GM23248 (cell line): Measurements from ENCODE around the gene ZNHIT1. TPM values are rescaled to one million over a fixed set of nuclear protein-coding genes. Genes with fewer than 3 reads are reported as not detected.
"Not testable (repeated sequence)": the region's sequence is repeated elsewhere in the genome, so short reads cannot be mapped to it uniquely, and the experiment has no call there.

Experiments used
- DNase-seq: peaks from one replicate; pipeline ENCODE4 v3.0.0-alpha.2; 2015
- H2AFZ ChIP-seq: fragments of 200-600 bp; sonication (generic); 2 replicates; pipeline ENCODE4 v1.6.1; 2016; ENCODE audit warnings: antibody characterized with exemption
- H3F3A ChIP-seq: fragments of 200-600 bp; sonication (generic); 2 replicates; pipeline ENCODE4 v1.6.1; 2016; ENCODE audit warnings: mild to moderate bottlenecking, antibody characterized with exemption, mixed run types; ENCODE audit not compliant: insufficient read depth
- H3K27ac ChIP-seq: fragments of 200-600 bp; sonication (generic); 2 replicates; pipeline ENCODE4 v1.5.1; 2016; ENCODE audit warnings: mild to moderate bottlenecking
- H3K27me3 ChIP-seq: fragments of 200-600 bp; sonication (generic); replicated peaks from 2 replicates; pipeline ENCODE4 v1.6.1; 2016; ENCODE audit warnings: mild to moderate bottlenecking; ENCODE audit not compliant: insufficient read depth
- H3K36me3 ChIP-seq: fragments of 200-600 bp; sonication (generic); 2 replicates; pipeline ENCODE4 v1.6.1; 2016; ENCODE audit warnings: low read depth, mild to moderate bottlenecking
- H3K4me1 ChIP-seq: fragments of 200-600 bp; sonication (generic); 2 replicates; pipeline ENCODE4 v1.6.1; 2016; ENCODE audit warnings: mild to moderate bottlenecking; ENCODE audit not compliant: insufficient read depth
- H3K4me2 ChIP-seq: fragments of 200-600 bp; sonication (generic); one replicate; pipeline ENCODE4 v1.6.1; 2016; ENCODE audit warnings: mild to moderate bottlenecking; ENCODE audit not compliant: unreplicated experiment
- H3K4me3 ChIP-seq: fragments of 200-600 bp; sonication (generic); 2 replicates; pipeline ENCODE4 v1.5.1; 2016; ENCODE audit warnings: mild to moderate bottlenecking
- H3K79me2 ChIP-seq: fragments of 200-600 bp; sonication (generic); 2 replicates; pipeline ENCODE4 v1.6.1; 2016; ENCODE audit warnings: mild to moderate bottlenecking; ENCODE audit not compliant: insufficient read depth
- H3K9ac ChIP-seq: fragments of 200-600 bp; sonication (generic); 2 replicates; pipeline ENCODE4 v1.6.1; 2016; ENCODE audit warnings: mild to moderate bottlenecking
- H3K9me2 ChIP-seq: fragments of 200-600 bp; sonication (generic); 2 replicates; pipeline ENCODE4 v1.6.1; 2016; ENCODE audit warnings: mixed run types, mild to moderate bottlenecking, moderate library complexity; ENCODE audit not compliant: insufficient read depth
- H3K9me3 ChIP-seq: fragments of 200-600 bp; sonication (generic); one replicate; pipeline ENCODE4 v1.6.1; 2017; ENCODE audit warnings: low read depth
- H4K20me1 ChIP-seq: fragments of 200-600 bp; sonication (generic); 2 replicates; pipeline ENCODE4 v1.6.0; 2016; ENCODE audit not compliant: insufficient read depth
- EZH2 ChIP-seq: fragments of 200-600 bp; sonication (generic); IDR thresholded peaks from 2 replicates; pipeline ENCODE4 v1.6.1; 2018; ENCODE audit warnings: antibody characterized with exemption, mild to moderate bottlenecking; ENCODE audit not compliant: insufficient read depth, poor library complexity, severe bottlenecking
- EZH2phosphoT487 ChIP-seq: fragments of 200-600 bp; sonication (generic); IDR thresholded peaks from 2 replicates; pipeline ENCODE4 v1.6.1; 2018; ENCODE audit warnings: antibody characterized with exemption, moderate library complexity, mild to moderate bottlenecking, low read depth; ENCODE audit not compliant: insufficient read depth
- WGBS, 2 experiments: methylation state at CpG; one replicate each; pipeline ENCODE4 v1.1.6; 2015 to 2017; ENCODE audit warnings: low lambda C conversion rate in 2 of 2, low coverage in 1 of 2; ENCODE audit errors: missing lambda C conversion rate in 2 of 2; 5-methylcytosine and 5-hydroxymethylcytosine counted together
- in situ Hi-C: fragments of 300-500 bp; cut with MboI; formaldehyde crosslinking; loops from 2 replicates; pipeline ENCODE4 v1.15.0; 2020
- polyA plus RNA-seq: library from polyadenylated mRNA; unstranded; fragments of >200 nt; fragmentation: Nextera tagmentation; extraction: Ambion mirVana; gene quantifications from 2 replicates; pipeline ENCODE4 v1.2.1, GENCODE V29; 2016
- total RNA-seq: library from RNA; depleted of rRNA; stranded (reverse); fragments of >200 nt; shearing (Covaris generic); gene quantifications from 2 replicates; pipeline ENCODE4 v1.2.3, GENCODE V29; 2014

ZNHIT1 gene
- total and polyA plus RNA-seq, 2 experiments from 2014 or later: 98.0 to 119 TPM

GRCh38 chr7:101195884-101196283, 22.1 kb upstream of the ZNHIT1 start:
- whole genome bisulfite sequencing, 2 experiments: 78 to 80% methylated on average over 9 to 16 of the region's 17 CpGs
- Histone ChIP-seq H3K9ac (no peak overlapping the region), H3F3A (no peaks in the 10 kb centered on the region), H3K4me1 (no peaks in the 10 kb centered on the region), H2AFZ (no peak overlapping the region), H3K4me2 (no peak overlapping the region), H4K20me1 (no peaks in the 10 kb centered on the region), H3K9me3 (no peaks in the 10 kb centered on the region), H3K36me3 (no peaks in the 10 kb centered on the region), H3K4me3 (no peak overlapping the region), H3K27me3 (peaks cover 7% of the 10 kb centered on the region; the same call in 1 of the 2 replicates), H3K27ac (no peak overlapping the region), H3K9me2 (no peaks in the 10 kb centered on the region), H3K79me2 (no peaks in the 10 kb centered on the region)
- in situ Hi-C loops: no loop called here
- no peak for DNase-seq
- TF ChIP-seq EZH2phosphoT487 (no peak), EZH2 (no peak)

- TF ChIP-seq EZH2phosphoT487: no peak
- no peak for TF ChIP-seq EZH2
- no peak overlapping the region for H3K27ac ChIP-seq
- H2AFZ ChIP-seq: no peak overlapping the region
- no peaks in the 10 kb centered on the region for H3K4me1 ChIP-seq
- H3K27me3 ChIP-seq: peaks cover 26% of the 10 kb centered on the region; the same call in 1 of the 2 replicates
- H3K36me3 ChIP-seq: no peaks in the 10 kb centered on the region
- H3K4me2 ChIP-seq: no peak overlapping the region
- H3K9ac ChIP-seq: no peak overlapping the region
- DNase-seq: no peak
- WGBS, 2 experiments: 72 to 78% methylated on average over 6 to 20 of the region's 21 CpGs
- in situ Hi-C loops: no loop called here
- H3K79me2 ChIP-seq: no peaks in the 10 kb centered on the region
- no peaks in the 10 kb centered on the region for H3F3A ChIP-seq
- no peaks in the 10 kb centered on the region for H3K9me3 ChIP-seq
- H4K20me1 ChIP-seq: no peaks in the 10 kb centered on the region
- no peak overlapping the region for H3K4me3 ChIP-seq
- no peaks in the 10 kb centered on the region for H3K9me2 ChIP-seq
These were observed 20.0 kb upstream of the ZNHIT1 start for GRCh38 chr7:101197991-101198390.

- WGBS, 2 experiments: 60 to 66% methylated on average over 9 to 14 of the region's 14 CpGs
- Histone ChIP-seq H4K20me1 (no peaks in the 10 kb centered on the region), H3K9me3 (no peaks in the 10 kb centered on the region), H2AFZ (no peak overlapping the region), H3K9me2 (no peaks in the 10 kb centered on the region), H3K27ac (no peak overlapping the region), H3K4me2 (no peak overlapping the region), H3K9ac (no peak overlapping the region), H3K27me3 (peaks cover 26% of the 10 kb centered on the region; the same call in 1 of the 2 replicates), H3K36me3 (no peaks in the 10 kb centered on the region), H3K4me3 (no peak overlapping the region), H3K79me2 (no peaks in the 10 kb centered on the region), H3F3A (no peaks in the 10 kb centered on the region), H3K4me1 (no peaks in the 10 kb centered on the region)
- in situ Hi-C loops: no loop called here
- no peak for TF ChIP-seq EZH2
- TF ChIP-seq EZH2phosphoT487: no peak
- no peak for DNase-seq
These were observed 19.5 kb upstream of the ZNHIT1 start for GRCh38 chr7:101198476-101198875.

- H3K36me3 ChIP-seq, DNase-seq, in situ Hi-C loops, H3K79me2 ChIP-seq, H3K9me3 ChIP-seq, H3K9ac ChIP-seq, H3K4me3 ChIP-seq, H3K9me2 ChIP-seq, H3K4me1 ChIP-seq, H4K20me1 ChIP-seq, H3F3A ChIP-seq, H3K4me2 ChIP-seq, H2AFZ ChIP-seq, H3K27ac ChIP-seq: not testable (repeated sequence)
- peaks cover 26% of the 10 kb centered on the region; the same call in 1 of the 2 replicates for H3K27me3 ChIP-seq
- WGBS, 2 experiments: 80 to 82% methylated on average over 10 of the region's 10 CpGs
These were observed 18.4 kb upstream of the ZNHIT1 start for GRCh38 chr7:101199522-101199921.

- no peak for TF ChIP-seq EZH2
- H3K9me3 ChIP-seq: no peaks in the 10 kb centered on the region
- no peak for DNase-seq
- 65 to 67% methylated on average over 2 of the region's 2 CpGs for WGBS, 2 experiments
- no peaks in the 10 kb centered on the region for H3K36me3 ChIP-seq
- peaks cover 26% of the 10 kb centered on the region; the same call in 1 of the 2 replicates for H3K27me3 ChIP-seq
- no peaks in the 10 kb centered on the region for H3K9me2 ChIP-seq
- H3K79me2 ChIP-seq: no peaks in the 10 kb centered on the region
- H3K4me1 ChIP-seq: no peaks in the 10 kb centered on the region
- no peak overlapping the region for H3K9ac ChIP-seq
- peaks cover 5% of the 10 kb centered on the region; the same call in 1 of the 2 replicates for H3F3A ChIP-seq
- H2AFZ ChIP-seq: no peak overlapping the region
- H3K4me2 ChIP-seq: no peak overlapping the region
- no peak overlapping the region for H3K4me3 ChIP-seq
- in situ Hi-C loops: no loop called here
- H3K27ac ChIP-seq: no peak overlapping the region
- no peaks in the 10 kb centered on the region for H4K20me1 ChIP-seq
These were observed 17.5 kb upstream of the ZNHIT1 start for GRCh38 chr7:101200504-101200861.
